ENCODE data around the gene SCNN1A.

DNA sequence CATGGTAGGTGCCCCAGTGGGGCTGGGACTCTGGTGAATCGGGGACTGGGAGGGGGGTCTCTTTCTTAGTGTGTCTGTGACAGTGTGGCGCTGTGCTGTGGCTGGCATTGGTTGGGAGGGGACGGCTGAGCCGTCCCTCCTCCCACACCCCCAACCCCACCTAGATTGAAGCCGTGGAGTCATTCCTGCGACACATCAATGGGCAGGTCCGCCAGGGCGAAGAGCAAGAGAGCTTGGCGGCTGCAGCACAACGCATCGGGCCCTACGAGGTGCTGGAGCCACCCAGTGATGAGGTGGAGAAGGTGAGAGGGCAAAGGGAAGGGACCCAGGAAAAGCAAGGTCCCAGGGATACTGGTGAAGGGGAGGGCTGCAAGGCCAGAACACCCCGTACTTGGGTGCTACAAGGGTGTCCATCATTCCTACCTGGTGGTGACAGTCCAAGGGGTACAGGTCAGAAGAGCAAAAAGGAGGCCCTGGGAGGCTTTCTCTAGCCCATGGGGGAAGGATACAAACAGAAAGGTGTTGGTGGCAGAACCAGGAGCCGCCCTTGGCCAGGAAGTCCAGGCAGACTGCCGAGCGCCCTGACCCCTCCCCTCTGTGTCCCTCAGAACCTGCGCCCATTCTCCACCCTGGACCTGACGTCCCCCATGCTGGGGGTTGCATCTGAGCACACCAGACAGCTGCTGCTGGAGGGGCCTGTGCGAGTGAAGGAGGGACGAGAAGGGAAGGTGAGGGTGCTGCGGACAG is 57.5 kb downstream of the SCNN1A start:
- TF ChIP-seq, protein P1, sequence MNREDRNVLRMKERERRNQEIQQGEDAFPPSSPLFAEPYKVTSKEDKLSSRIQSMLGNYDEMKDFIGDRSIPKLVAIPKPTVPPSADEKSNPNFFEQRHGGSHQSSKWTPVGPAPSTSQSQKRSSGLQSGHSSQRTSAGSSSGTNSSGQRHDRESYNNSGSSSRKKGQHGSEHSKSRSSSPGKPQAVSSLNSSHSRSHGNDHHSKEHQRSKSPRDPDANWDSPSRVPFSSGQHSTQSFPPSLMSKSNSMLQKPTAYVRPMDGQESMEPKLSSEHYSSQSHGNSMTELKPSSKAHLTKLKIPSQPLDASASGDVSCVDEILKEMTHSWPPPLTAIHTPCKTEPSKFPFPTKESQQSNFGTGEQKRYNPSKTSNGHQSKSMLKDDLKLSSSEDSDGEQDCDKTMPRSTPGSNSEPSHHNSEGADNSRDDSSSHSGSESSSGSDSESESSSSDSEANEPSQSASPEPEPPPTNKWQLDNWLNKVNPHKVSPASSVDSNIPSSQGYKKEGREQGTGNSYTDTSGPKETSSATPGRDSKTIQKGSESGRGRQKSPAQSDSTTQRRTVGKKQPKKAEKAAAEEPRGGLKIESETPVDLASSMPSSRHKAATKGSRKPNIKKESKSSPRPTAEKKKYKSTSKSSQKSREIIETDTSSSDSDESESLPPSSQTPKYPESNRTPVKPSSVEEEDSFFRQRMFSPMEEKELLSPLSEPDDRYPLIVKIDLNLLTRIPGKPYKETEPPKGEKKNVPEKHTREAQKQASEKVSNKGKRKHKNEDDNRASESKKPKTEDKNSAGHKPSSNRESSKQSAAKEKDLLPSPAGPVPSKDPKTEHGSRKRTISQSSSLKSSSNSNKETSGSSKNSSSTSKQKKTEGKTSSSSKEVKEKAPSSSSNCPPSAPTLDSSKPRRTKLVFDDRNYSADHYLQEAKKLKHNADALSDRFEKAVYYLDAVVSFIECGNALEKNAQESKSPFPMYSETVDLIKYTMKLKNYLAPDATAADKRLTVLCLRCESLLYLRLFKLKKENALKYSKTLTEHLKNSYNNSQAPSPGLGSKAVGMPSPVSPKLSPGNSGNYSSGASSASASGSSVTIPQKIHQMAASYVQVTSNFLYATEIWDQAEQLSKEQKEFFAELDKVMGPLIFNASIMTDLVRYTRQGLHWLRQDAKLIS (CRISPR knock-in tag; IDR thresholded peaks at IDR 0.05) = no peak
- TF ChIP-seq NFE2 (CRISPR knock-in tag; IDR thresholded peaks at IDR 0.05) = no peak
- TF ChIP-seq, protein P2, sequence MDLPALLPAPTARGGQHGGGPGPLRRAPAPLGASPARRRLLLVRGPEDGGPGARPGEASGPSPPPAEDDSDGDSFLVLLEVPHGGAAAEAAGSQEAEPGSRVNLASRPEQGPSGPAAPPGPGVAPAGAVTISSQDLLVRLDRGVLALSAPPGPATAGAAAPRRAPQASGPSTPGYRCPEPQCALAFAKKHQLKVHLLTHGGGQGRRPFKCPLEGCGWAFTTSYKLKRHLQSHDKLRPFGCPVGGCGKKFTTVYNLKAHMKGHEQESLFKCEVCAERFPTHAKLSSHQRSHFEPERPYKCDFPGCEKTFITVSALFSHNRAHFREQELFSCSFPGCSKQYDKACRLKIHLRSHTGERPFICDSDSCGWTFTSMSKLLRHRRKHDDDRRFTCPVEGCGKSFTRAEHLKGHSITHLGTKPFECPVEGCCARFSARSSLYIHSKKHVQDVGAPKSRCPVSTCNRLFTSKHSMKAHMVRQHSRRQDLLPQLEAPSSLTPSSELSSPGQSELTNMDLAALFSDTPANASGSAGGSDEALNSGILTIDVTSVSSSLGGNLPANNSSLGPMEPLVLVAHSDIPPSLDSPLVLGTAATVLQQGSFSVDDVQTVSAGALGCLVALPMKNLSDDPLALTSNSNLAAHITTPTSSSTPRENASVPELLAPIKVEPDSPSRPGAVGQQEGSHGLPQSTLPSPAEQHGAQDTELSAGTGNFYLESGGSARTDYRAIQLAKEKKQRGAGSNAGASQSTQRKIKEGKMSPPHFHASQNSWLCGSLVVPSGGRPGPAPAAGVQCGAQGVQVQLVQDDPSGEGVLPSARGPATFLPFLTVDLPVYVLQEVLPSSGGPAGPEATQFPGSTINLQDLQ (CRISPR knock-in tag; IDR thresholded peaks at IDR 0.05) = no peak
- no peak for TF ChIP-seq ZZZ3 (CRISPR knock-in tag; IDR thresholded peaks at IDR 0.05; ENCODE audit: borderline replicate concordance)
- TF ChIP-seq JUNB (CRISPR knock-in tag; IDR thresholded peaks at IDR 0.05; ENCODE audit: borderline replicate concordance) = no peak

Measured in HepG2 (cell line).